Measurements from ENCODE around the gene CCDC116. TPM values are rescaled to one million over a fixed set of nuclear protein-coding genes. Genes with fewer than 3 reads are reported as not detected.

CCDC116 gene
- total and polyA plus RNA-seq, 5 donors from 2014 or later: not detected

- Histone ChIP-seq H3K4me1 (ENCODE audit: control insufficient read depth, insufficient read depth, low read length, poor library complexity, severe bottlenecking) (peaks cover 26% of the 10 kb centered on the region), H3K4me3 (ENCODE audit: low read depth, low read length) (no peak overlapping the region), H3K27me3 (ENCODE audit: control insufficient read depth, insufficient read depth, low read length) (no peaks in the 10 kb centered on the region), H3K36me3 (ENCODE audit: control insufficient read depth, insufficient read depth, low read length) (peaks cover 16% of the 10 kb centered on the region), H3K9me3 (ENCODE audit: control insufficient read depth in 2 of 2, low read length in 2 of 2) (no peaks in the 10 kb centered on the region), H3K27ac (ENCODE audit: insufficient read depth, low read length, poor library complexity, severe bottlenecking) (no peak overlapping the region)
- H3K27ac Mint-ChIP-seq: peak overlapping the region in 1 of 3 donors; percentile 74
- peaks cover 16% of the 10 kb centered on the region for H3K36me3 Mint-ChIP-seq
- DNase-seq (no peak), ATAC-seq (ENCODE audit: low read depth in 2 of 2) (no peak)
- no peaks in the 10 kb centered on the region for H3K27me3 Mint-ChIP-seq
- peaks cover 0 to 1% (median 0%) of the 10 kb centered on the region in 7 donors for H3K9me3 Mint-ChIP-seq
- peaks cover 8 to 45% (median 28%) of the 10 kb centered on the region in 4 donors for H3K4me1 Mint-ChIP-seq
- peak overlapping the region in 3 of 4 donors; percentile 75 to 95 (median 80) for H3K4me3 Mint-ChIP-seq
These were observed 1.5 kb upstream of the CCDC116 start for GRCh38 chr22:21631025-21631424.

GRCh38 chr22:21632931-21633330 is 371 bp downstream of the CCDC116 start:
- H3K9me3 ChIP-seq (ENCODE audit: control insufficient read depth in 2 of 2, low read length in 2 of 2): no peaks in the 10 kb centered on the region
- H3K9me3 Mint-ChIP-seq: peaks cover 0 to 1% (median 0%) of the 10 kb centered on the region in 7 donors
- peaks cover 8% of the 10 kb centered on the region for H3K36me3 Mint-ChIP-seq
- DNase-seq: no peak
- H3K4me1 Mint-ChIP-seq: peaks cover 8 to 26% (median 15%) of the 10 kb centered on the region in 4 donors
- no peak overlapping the region for H3K27ac ChIP-seq (ENCODE audit: insufficient read depth, low read length, poor library complexity, severe bottlenecking)
- H3K36me3 ChIP-seq (ENCODE audit: control insufficient read depth, insufficient read depth, low read length): peaks cover 4% of the 10 kb centered on the region
- no peaks in the 10 kb centered on the region for H3K27me3 ChIP-seq (ENCODE audit: control insufficient read depth, insufficient read depth, low read length)
- H3K4me3 ChIP-seq (ENCODE audit: low read depth, low read length): no peak overlapping the region
- peak overlapping the region in 1 of 3 donors; percentile 51 for H3K27ac Mint-ChIP-seq
- ATAC-seq (ENCODE audit: low read depth in 2 of 2): no peak
- H3K4me3 Mint-ChIP-seq: peak overlapping the region in 1 of 4 donors; percentile 35
- peaks cover 16% of the 10 kb centered on the region for H3K4me1 ChIP-seq (ENCODE audit: control insufficient read depth, insufficient read depth, low read length, poor library complexity, severe bottlenecking)
- H3K27me3 Mint-ChIP-seq: no peaks in the 10 kb centered on the region

- DNase-seq (no peak), ATAC-seq (ENCODE audit: low read depth in 2 of 2) (no peak)
- H3K36me3 ChIP-seq (ENCODE audit: control insufficient read depth, insufficient read depth, low read length): no peaks in the 10 kb centered on the region
- no peak overlapping the region for H3K27ac Mint-ChIP-seq
- H3K4me3 Mint-ChIP-seq: peak overlapping the region in 1 of 4 donors; percentile 35
- H3K27me3 ChIP-seq (ENCODE audit: control insufficient read depth, insufficient read depth, low read length): no peaks in the 10 kb centered on the region
- peaks cover 3% of the 10 kb centered on the region for H3K36me3 Mint-ChIP-seq
- peaks cover 11% of the 10 kb centered on the region for H3K4me1 ChIP-seq (ENCODE audit: control insufficient read depth, insufficient read depth, low read length, poor library complexity, severe bottlenecking)
- H3K27ac ChIP-seq (ENCODE audit: insufficient read depth, low read length, poor library complexity, severe bottlenecking): no peak overlapping the region
- H3K4me3 ChIP-seq (ENCODE audit: low read depth, low read length): no peak overlapping the region
- peaks cover 7 to 22% (median 11%) of the 10 kb centered on the region in 4 donors for H3K4me1 Mint-ChIP-seq
- H3K27me3 Mint-ChIP-seq: no peaks in the 10 kb centered on the region
- peaks cover 0 to 1% (median 0%) of the 10 kb centered on the region in 7 donors for H3K9me3 Mint-ChIP-seq
- H3K9me3 ChIP-seq (ENCODE audit: control insufficient read depth in 2 of 2, low read length in 2 of 2): no peaks in the 10 kb centered on the region
These were observed 921 bp downstream of the CCDC116 start for GRCh38 chr22:21633481-21633880.

- ATAC-seq (ENCODE audit: low read depth in 2 of 2): no peak
- no peaks in the 10 kb centered on the region for H3K27me3 Mint-ChIP-seq
- Histone ChIP-seq H3K4me1 (ENCODE audit: control insufficient read depth, insufficient read depth, low read length, poor library complexity, severe bottlenecking) (peaks cover 5% of the 10 kb centered on the region), H3K36me3 (ENCODE audit: control insufficient read depth, insufficient read depth, low read length) (no peaks in the 10 kb centered on the region), H3K27ac (ENCODE audit: insufficient read depth, low read length, poor library complexity, severe bottlenecking) (no peak overlapping the region), H3K27me3 (ENCODE audit: control insufficient read depth, insufficient read depth, low read length) (no peaks in the 10 kb centered on the region), H3K4me3 (ENCODE audit: low read depth, low read length) (no peak overlapping the region), H3K9me3 (ENCODE audit: control insufficient read depth in 2 of 2, low read length in 2 of 2) (no peaks in the 10 kb centered on the region)
- H3K4me3 Mint-ChIP-seq: no peak overlapping the region
- H3K9me3 Mint-ChIP-seq: peaks cover 0 to 1% (median 0%) of the 10 kb centered on the region in 7 donors
- H3K27ac Mint-ChIP-seq: no peak overlapping the region
- peaks cover 7 to 21% (median 11%) of the 10 kb centered on the region in 4 donors for H3K4me1 Mint-ChIP-seq
- peaks cover 3% of the 10 kb centered on the region for H3K36me3 Mint-ChIP-seq
- DNase-seq: no peak
These were observed 1.5 kb downstream of the CCDC116 start for GRCh38 chr22:21634081-21634480.

- Histone ChIP-seq H3K36me3 (ENCODE audit: control insufficient read depth, insufficient read depth, low read length) (no peaks in the 10 kb centered on the region), H3K9me3 (ENCODE audit: control insufficient read depth in 2 of 2, low read length in 2 of 2) (no peaks in the 10 kb centered on the region), H3K4me1 (ENCODE audit: control insufficient read depth, insufficient read depth, low read length, poor library complexity, severe bottlenecking) (peaks cover 4% of the 10 kb centered on the region), H3K27me3 (ENCODE audit: control insufficient read depth, insufficient read depth, low read length) (no peaks in the 10 kb centered on the region), H3K27ac (ENCODE audit: insufficient read depth, low read length, poor library complexity, severe bottlenecking) (no peak overlapping the region), H3K4me3 (ENCODE audit: low read depth, low read length) (no peak overlapping the region)
- H3K36me3 Mint-ChIP-seq: no peaks in the 10 kb centered on the region
- H3K9me3 Mint-ChIP-seq: peaks cover 0 to 1% (median 0%) of the 10 kb centered on the region in 7 donors
- H3K27ac Mint-ChIP-seq: no peak overlapping the region
- DNase-seq: no peak
- H3K4me3 Mint-ChIP-seq: peak overlapping the region in 1 of 4 donors; percentile 60
- no peak for ATAC-seq (ENCODE audit: low read depth in 2 of 2)
- no peaks in the 10 kb centered on the region for H3K27me3 Mint-ChIP-seq
- H3K4me1 Mint-ChIP-seq: peaks cover 7 to 18% (median 11%) of the 10 kb centered on the region in 4 donors
These were observed 2.3 kb downstream of the CCDC116 start for GRCh38 chr22:21634844-21635243.

GRCh38 chr22:21635771-21636510 is 3.4 kb downstream of the CCDC116 start:
- peaks cover 0 to 1% (median 0%) of the 10 kb centered on the region in 7 donors for H3K9me3 Mint-ChIP-seq
- Histone ChIP-seq H3K27ac (ENCODE audit: insufficient read depth, low read length, poor library complexity, severe bottlenecking) (no peak overlapping the region), H3K27me3 (ENCODE audit: control insufficient read depth, insufficient read depth, low read length) (no peaks in the 10 kb centered on the region), H3K36me3 (ENCODE audit: control insufficient read depth, insufficient read depth, low read length) (no peaks in the 10 kb centered on the region), H3K4me3 (ENCODE audit: low read depth, low read length) (no peak overlapping the region), H3K4me1 (ENCODE audit: control insufficient read depth, insufficient read depth, low read length, poor library complexity, severe bottlenecking) (no peaks in the 10 kb centered on the region), H3K9me3 (ENCODE audit: control insufficient read depth in 2 of 2, low read length in 2 of 2) (no peaks in the 10 kb centered on the region)
- H3K4me1 Mint-ChIP-seq: peaks cover under 1 to 17% (median 11%) of the 10 kb centered on the region in 4 donors
- H3K27me3 Mint-ChIP-seq: no peaks in the 10 kb centered on the region
- peak overlapping the region in 1 of 4 donors; percentile 79 for H3K4me3 Mint-ChIP-seq
- no peak for ATAC-seq (ENCODE audit: low read depth in 2 of 2)
- DNase-seq: no peak
- H3K27ac Mint-ChIP-seq: no peak overlapping the region
- H3K36me3 Mint-ChIP-seq: no peaks in the 10 kb centered on the region

- peak overlapping the region in 1 of 4 donors; percentile 79 for H3K4me3 Mint-ChIP-seq
- H3K36me3 ChIP-seq (ENCODE audit: control insufficient read depth, insufficient read depth, low read length): no peaks in the 10 kb centered on the region
- H3K9me3 Mint-ChIP-seq: peaks cover 0 to 1% (median 0%) of the 10 kb centered on the region in 7 donors
- no peaks in the 10 kb centered on the region for H3K27me3 ChIP-seq (ENCODE audit: control insufficient read depth, insufficient read depth, low read length)
- H3K4me1 Mint-ChIP-seq: peaks cover 0 to 18% (median 13%) of the 10 kb centered on the region in 4 donors
- peaks cover 6% of the 10 kb centered on the region for H3K4me1 ChIP-seq (ENCODE audit: control insufficient read depth, insufficient read depth, low read length, poor library complexity, severe bottlenecking)
- no peak overlapping the region for H3K27ac Mint-ChIP-seq
- H3K27ac ChIP-seq (ENCODE audit: insufficient read depth, low read length, poor library complexity, severe bottlenecking): no peak overlapping the region
- peaks cover 1% of the 10 kb centered on the region for H3K27me3 Mint-ChIP-seq
- no peaks in the 10 kb centered on the region for H3K36me3 Mint-ChIP-seq
- H3K9me3 ChIP-seq (ENCODE audit: control insufficient read depth in 2 of 2, low read length in 2 of 2): no peaks in the 10 kb centered on the region
- DNase-seq (no peak), ATAC-seq (ENCODE audit: low read depth in 2 of 2) (no peak)
- H3K4me3 ChIP-seq (ENCODE audit: low read depth, low read length): no peak overlapping the region
These were observed 4.2 kb downstream of the CCDC116 start for GRCh38 chr22:21636629-21637218.
